CD4-positive, alpha-beta T cell treated with Interleukin-17A for 4 hours (primary cell): ENCODE data around the gene GMDS.
A peak's percentile ranks its signal among the peaks of the same experiment; 100 is the strongest.

Experiments used
- DNase-seq: peaks from one replicate; pipeline ENCODE4 v3.0.0-alpha.2; 2020; ENCODE audit warnings: mixed read lengths

The GMDS gene

GRCh38 chr6:2203264-2203663 is 42.1 kb downstream of the GMDS start:
- DNase-seq: no peak

GRCh38 chr6:2197984-2198383 is 47.4 kb downstream of the GMDS start:
- no peak for DNase-seq

- no peak for DNase-seq
Observed at GRCh38 chr6:2197177-2197671, 48.2 kb downstream of the GMDS start.

GRCh38 chr6:2196079-2196679 is 49.2 kb downstream of the GMDS start:
- peak; percentile 54 for DNase-seq

GRCh38 chr6:2194643-2195042 is 50.8 kb downstream of the GMDS start:
- no peak for DNase-seq

- DNase-seq: no peak
Observed at GRCh38 chr6:2193931-2194330, 51.5 kb downstream of the GMDS start.

- no peak for DNase-seq
Observed at GRCh38 chr6:2192976-2193375, 52.4 kb downstream of the GMDS start.

GRCh38 chr6:2191390-2191740 is 54.0 kb downstream of the GMDS start:
- no peak for DNase-seq

- no peak for DNase-seq
Observed at GRCh38 chr6:2190661-2191389, 54.6 kb downstream of the GMDS start.

GRCh38 chr6:2188856-2189384 is 56.5 kb downstream of the GMDS start:
- DNase-seq: no peak

- no peak for DNase-seq
Observed at GRCh38 chr6:2188397-2188796, 57.0 kb downstream of the GMDS start.

GRCh38 chr6:2187826-2188225 is 57.6 kb downstream of the GMDS start:
- DNase-seq: no peak

- no peak for DNase-seq
Observed at GRCh38 chr6:2186516-2186915, 58.9 kb downstream of the GMDS start.

GRCh38 chr6:2185466-2185865 is 59.9 kb downstream of the GMDS start:
- DNase-seq: no peak

GRCh38 chr6:2184700-2185455 is 60.5 kb downstream of the GMDS start:
- DNase-seq: no peak

- DNase-seq: no peak
Observed at GRCh38 chr6:2183752-2184151, 61.7 kb downstream of the GMDS start.

- no peak for DNase-seq
Observed at GRCh38 chr6:2183246-2183645, 62.2 kb downstream of the GMDS start.

GRCh38 chr6:2182251-2182650 is 63.2 kb downstream of the GMDS start:
- no peak for DNase-seq

GRCh38 chr6:2181567-2181966 is 63.8 kb downstream of the GMDS start:
- no peak for DNase-seq

- no peak for DNase-seq
Observed at GRCh38 chr6:2179950-2180349, 65.5 kb downstream of the GMDS start.

- no peak for DNase-seq
Observed at GRCh38 chr6:2179241-2179640, 66.2 kb downstream of the GMDS start.

- DNase-seq: no peak
Observed at GRCh38 chr6:2178125-2178524, 67.3 kb downstream of the GMDS start.

- DNase-seq: no peak
Observed at GRCh38 chr6:2175825-2176224, 69.6 kb downstream of the GMDS start.
